Vagina (tissue), 2 donors: ENCODE data around the gene GOLGA6L7. TPM values are rescaled to one million over a fixed set of nuclear protein-coding genes. Genes with fewer than 3 reads are reported as not detected.
"Not testable (repeated sequence)": the region's sequence is repeated elsewhere in the genome, so short reads cannot be mapped to it uniquely, and the experiment has no call there.

ENCODE experiments used
- DNase-seq, 2 donors: peaks; one replicate each; pipeline ENCODE4 v3.0.0-alpha.2; 2017; ENCODE audit errors: extremely low spot score in 2 of 2
- H3K27ac ChIP-seq: fragments of 200-600 bp; sonication (generic); one replicate; pipeline ENCODE4 v1.5.1; 2019
- H3K27me3 ChIP-seq: fragments of 200-600 bp; sonication (generic); one replicate; pipeline ENCODE4 v1.5.1; 2019
- H3K36me3 ChIP-seq, 2 donors: fragments of 200-600 bp; sonication (generic); one replicate each; pipeline ENCODE4 v1.5.1; 2017 to 2019
- H3K4me1 ChIP-seq: fragments of 200-600 bp; sonication (generic); one replicate; pipeline ENCODE4 v1.5.1; 2019
- H3K4me3 ChIP-seq, 2 donors: fragments of 200-600 bp; sonication (generic); 1 replicate in 1 of 2; 2 replicates in 1 of 2; pipeline ENCODE4 v1.5.1; 2016 to 2019
- H3K9me3 ChIP-seq: fragments of 200-600 bp; sonication (generic); one replicate; pipeline ENCODE4 v1.5.1; 2019
- CTCF ChIP-seq, 3 experiments: fragments of 450-650 bp in 2 of 3; fragments of 200-600 bp in 1 of 3; sonication (generic) in 1 of 3; IDR thresholded peaks; one replicate each; pipeline ENCODE4 v1.5.1; 2017 to 2019; ENCODE audit warnings: antibody characterized with exemption in 3 of 3, mild to moderate bottlenecking in 2 of 3, moderate library complexity in 2 of 3
- intact Hi-C: fragments of 100-400 bp; cut with DNase I; formaldehyde crosslinking; loops from one replicate; pipeline ENCODE4 v1.15.1; 2023
- total RNA-seq: library from RNA; depleted of rRNA; stranded (reverse); fragments of >200 nt; gene quantifications from one replicate; pipeline ENCODE4 v1.2.3, GENCODE V29; 2016

GOLGA6L7 gene
- total RNA-seq, 1 donor from 2014 or later: not detected

GRCh38 chr15:28800366-28800765 lies 48.1 kb downstream of the GOLGA6L7 start:
- H3K9me3 ChIP-seq, H3K27ac ChIP-seq: not testable (repeated sequence)

DNA sequence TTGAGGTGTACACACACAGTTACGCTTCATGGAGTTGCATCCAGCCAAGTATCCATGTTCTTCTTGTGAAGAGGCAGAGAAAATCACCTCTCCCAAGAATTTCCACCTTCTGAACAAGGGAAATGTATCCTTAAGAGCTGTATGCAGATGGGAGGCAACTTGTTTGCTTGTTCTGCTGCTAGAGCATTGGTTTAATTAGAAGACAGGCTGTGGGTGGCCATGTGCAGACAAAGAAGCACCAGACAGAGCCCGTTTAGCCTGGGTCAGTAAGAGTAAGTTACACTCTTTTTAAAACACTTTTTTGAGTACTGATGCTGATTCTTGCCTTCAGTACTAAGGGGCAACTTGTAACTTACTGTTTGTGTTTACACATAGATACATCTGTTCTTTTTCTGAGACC lies 50.2 kb downstream of the GOLGA6L7 start:
- not testable (repeated sequence) for H3K36me3 ChIP-seq, H3K4me1 ChIP-seq

More at GRCh38 chr15:28800366-28800765, 48.1 kb downstream of the GOLGA6L7 start:
- H3K4me3 ChIP-seq, H3K27me3 ChIP-seq, H3K4me1 ChIP-seq, DNase-seq, H3K36me3 ChIP-seq, intact Hi-C loops: not testable (repeated sequence)

GRCh38 chr15:28794231-28794630 lies 54.2 kb downstream of the GOLGA6L7 start:
- H3K27me3 ChIP-seq, H3K36me3 ChIP-seq, H3K4me1 ChIP-seq, intact Hi-C loops, H3K9me3 ChIP-seq, H3K27ac ChIP-seq, DNase-seq, H3K4me3 ChIP-seq: not testable (repeated sequence)
- TF ChIP-seq CTCF (IDR thresholded peaks at IDR 0.05): peak in 1 of 3 experiments; percentile 20

More for the DNA sequence above, 50.2 kb downstream of the GOLGA6L7 start:
- H3K9me3 ChIP-seq, intact Hi-C loops, H3K4me3 ChIP-seq, DNase-seq, H3K27me3 ChIP-seq, H3K27ac ChIP-seq: not testable (repeated sequence)

Other genes starting within 250 kb of the GOLGA6L7 start
- gene GOLGA8M, start 136.2 kb downstream of the GOLGA6L7 start, total RNA-seq: 10.8 TPM
- gene APBA2, start 37.3 kb upstream of the GOLGA6L7 start, total RNA-seq: 19.6 TPM